Measurements from ENCODE around the gene UBAC1.

DNA sequence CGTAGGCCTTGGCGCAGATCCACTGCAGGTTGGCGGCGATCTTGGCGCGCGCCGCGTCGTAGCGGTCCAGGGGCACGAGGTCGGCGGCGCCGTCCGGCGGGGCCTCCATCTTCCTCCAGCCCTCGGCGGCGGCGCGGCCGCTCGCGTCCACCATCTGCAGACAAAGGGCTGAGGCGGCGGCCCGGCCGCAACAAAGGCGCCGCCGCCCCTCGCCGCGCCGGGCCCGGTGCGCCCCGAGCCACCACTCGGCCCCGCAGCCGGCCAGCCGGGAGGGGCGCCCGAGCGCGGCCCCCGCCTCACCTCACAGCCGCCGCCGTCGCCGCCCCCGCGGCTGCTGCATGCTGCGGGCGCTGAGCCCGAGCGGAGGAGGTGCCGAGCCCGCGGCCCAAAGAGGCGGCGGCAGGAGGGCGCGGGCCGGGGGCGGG lies 54.2 kb downstream of the UBAC1 start:
- TF ChIP-seq POLR2AphosphoS5 (IDR thresholded peaks at IDR 0.05; ENCODE audit: low read depth, low read length): no peak
- no peak for TF ChIP-seq TAF1 (IDR thresholded peaks at IDR 0.05; ENCODE audit: borderline replicate concordance, low read depth, low read length)

Measured in GM12892 (cell line).